H1 (cell line): ENCODE results near the gene BCAS1. TPM values are rescaled to one million over a fixed set of nuclear protein-coding genes. Genes with fewer than 3 reads are reported as not detected.

Experiments
- CTCF ChIA-PET: fragments of 300-600 bp; sonication (Branson Sonifier 250); formaldehyde crosslinking; loops from one replicate; lab custom pipeline; 2021; ENCODE audit not compliant: partially characterized antibody; lab: Charles Lee
- POLR2A ChIA-PET: fragments of 300-600 bp; sonication (Branson Sonifier 250); formaldehyde crosslinking; loops from one replicate; lab custom pipeline; 2021; ENCODE audit warnings: inconsistent platforms; ENCODE audit not compliant: partially characterized antibody; lab: Charles Lee
- DNase-seq, 2 experiments: peaks; one replicate each; pipeline versions ENCODE4 v3.0.0 to v3.0.0-alpha.2; 2010 to 2022; ENCODE audit warnings: low spot score in 2 of 2, low read depth in 1 of 2, mixed read lengths in 1 of 2
- FAIRE-seq: peaks from 2 replicates; lab custom pipeline; 2011; peaks lifted over from hg19 to GRCh38; lab: Jason Lieb, UNC
- H2AFZ ChIP-seq: 2 replicates; pipeline ENCODE4 v1.8.1; 2012; ENCODE audit warnings: low read length, inconsistent platforms
- H2AK5ac ChIP-seq: 2 replicates; pipeline ENCODE4 v1.6.1; 2013; ENCODE audit warnings: low read depth, low read length
- H2BK120ac ChIP-seq: replicated peaks from 2 replicates; pipeline ENCODE3; 2013; ENCODE audit warnings: low read depth, low read length, inconsistent platforms
- H2BK12ac ChIP-seq: 2 replicates; pipeline ENCODE4 v1.6.1; 2013; ENCODE audit warnings: low read depth, low read length
- H2BK15ac ChIP-seq: 2 replicates; pipeline ENCODE4 v1.6.1; 2013; ENCODE audit warnings: low read length
- H2BK20ac ChIP-seq: 2 replicates; pipeline ENCODE4 v1.6.1; 2013; ENCODE audit warnings: low read length
- H2BK5ac ChIP-seq: 2 replicates; pipeline ENCODE4 v1.6.1; 2013; ENCODE audit warnings: low read depth, low read length
- H3K14ac ChIP-seq: 2 replicates; pipeline ENCODE4 v1.6.1; 2013; ENCODE audit warnings: inconsistent platforms; ENCODE audit not compliant: insufficient read length
- H3K18ac ChIP-seq: 2 replicates; pipeline ENCODE4 v1.6.1; 2013; ENCODE audit warnings: low read length; ENCODE audit errors: extremely low read depth
- H3K23ac ChIP-seq: 2 replicates; pipeline ENCODE4 v1.6.1; 2013; ENCODE audit warnings: inconsistent platforms; ENCODE audit not compliant: insufficient read length
- H3K23me2 ChIP-seq: 2 replicates; pipeline ENCODE4 v1.6.1; 2013; ENCODE audit warnings: low read depth, low read length
- H3K27ac ChIP-seq: 2 replicates; pipeline ENCODE4 v1.6.1; 2011; ENCODE audit warnings: low read depth, low read length, inconsistent platforms
- H3K27me3 ChIP-seq, 4 experiments: replicated peaks in 1 of 4; 1 replicate in 1 of 4; 2 replicates in 3 of 4; pipeline versions ENCODE4 v1.6.1 to v1.8.1; 2011 to 2013; ENCODE audit warnings: low read length in 3 of 4, mild to moderate bottlenecking in 3 of 4, inconsistent platforms in 2 of 4, mixed read lengths in 2 of 4, moderate library complexity in 1 of 4; ENCODE audit not compliant: control insufficient read depth in 3 of 4, insufficient read depth in 3 of 4; ENCODE audit errors: extremely low read depth in 1 of 4
- H3K36me3 ChIP-seq, 4 experiments: 2 replicates each; pipeline versions ENCODE4 v1.6.1 to v1.8.1; 2011 to 2013; ENCODE audit warnings: mild to moderate bottlenecking in 4 of 4, low read length in 3 of 4, moderate library complexity in 2 of 4, control low read depth in 1 of 4, inconsistent platforms in 1 of 4; ENCODE audit not compliant: insufficient read depth in 4 of 4, control insufficient read depth in 2 of 4
- H3K4ac ChIP-seq: replicated peaks from 2 replicates; pipeline ENCODE3; 2013; ENCODE audit warnings: low read length, low read depth, mixed read lengths, inconsistent platforms; ENCODE audit not compliant: insufficient read length
- H3K4me1 ChIP-seq, 4 experiments: replicated peaks in 1 of 4; 1 replicate in 1 of 4; 2 replicates in 3 of 4; pipeline versions ENCODE4 v1.6.1 to v1.8.1; 2011 to 2013; ENCODE audit warnings: low read length in 3 of 4, inconsistent platforms in 2 of 4, mixed read lengths in 1 of 4; ENCODE audit not compliant: insufficient read depth in 4 of 4, control insufficient read depth in 3 of 4
- H3K4me2 ChIP-seq, 2 experiments: 2 replicates each; pipeline versions ENCODE4 v1.6.1 to v1.8.1; 2011 to 2013; ENCODE audit warnings: low read depth in 2 of 2, low read length in 2 of 2, control low read depth in 1 of 2, inconsistent platforms in 1 of 2, mild to moderate bottlenecking in 1 of 2; ENCODE audit not compliant: insufficient read depth in 1 of 2
- H3K4me3 ChIP-seq, 4 experiments: fragments of 200-600, 300-600 bp in 1 of 4; sonication (generic), shearing (Covaris generic), sonication (Bioruptor Twin) in 1 of 4; 2 replicates each; pipeline versions ENCODE4 v1.5.1 to v1.8.1; 2011 to 2016; ENCODE audit warnings: low read length in 4 of 4, low read depth in 3 of 4, control low read depth in 2 of 4, inconsistent platforms in 2 of 4, mild to moderate bottlenecking in 2 of 4, mixed read lengths in 1 of 4, moderate library complexity in 1 of 4; ENCODE audit not compliant: insufficient read depth in 2 of 4; ENCODE audit errors: extremely low read depth in 1 of 4
- H3K56ac ChIP-seq: replicated peaks from 2 replicates; pipeline ENCODE3; 2013; ENCODE audit warnings: low read depth, mild to moderate bottlenecking, mixed read lengths, low read length, inconsistent platforms; ENCODE audit not compliant: insufficient read length
- H3K79me1 ChIP-seq: 2 replicates; pipeline ENCODE4 v1.6.1; 2013; ENCODE audit warnings: low read depth, low read length, control low read depth
- H3K79me2 ChIP-seq, 2 experiments: 2 replicates each; pipeline versions ENCODE4 v1.6.1 to v1.8.1; 2012 to 2013; ENCODE audit warnings: low read length in 2 of 2, mild to moderate bottlenecking in 2 of 2, inconsistent platforms in 1 of 2; ENCODE audit not compliant: insufficient read depth in 2 of 2, control insufficient read depth in 1 of 2
- H3K9ac ChIP-seq, 4 experiments: replicated peaks in 1 of 4; 1 replicate in 1 of 4; 2 replicates in 3 of 4; pipeline versions ENCODE4 v1.6.1 to v1.8.1; 2011 to 2013; ENCODE audit warnings: low read depth in 3 of 4, low read length in 3 of 4, control low read depth in 2 of 4, mild to moderate bottlenecking in 2 of 4, moderate library complexity in 2 of 4, inconsistent platforms in 1 of 4; ENCODE audit errors: extremely low read depth in 1 of 4
- H3K9me3 ChIP-seq, 2 experiments: 2 replicates each; pipeline versions ENCODE4 v1.6.1 to v1.8.1; 2012 to 2013; ENCODE audit warnings: mild to moderate bottlenecking in 2 of 2, moderate library complexity in 2 of 2, control low read depth in 1 of 2, inconsistent platforms in 1 of 2, low read depth in 1 of 2, low read length in 1 of 2, mixed read lengths in 1 of 2; ENCODE audit not compliant: insufficient read depth in 2 of 2
- H4K20me1 ChIP-seq, 2 experiments: replicated peaks in 1 of 2; 2 replicates each; pipeline versions ENCODE3 to v1.8.1; 2011 to 2013; ENCODE audit warnings: inconsistent platforms in 2 of 2, low read length in 2 of 2, mild to moderate bottlenecking in 1 of 2; ENCODE audit not compliant: insufficient read depth in 2 of 2, control insufficient read depth in 1 of 2
- H4K5ac ChIP-seq: 2 replicates; pipeline ENCODE4 v1.6.1; 2013; ENCODE audit warnings: low read length, low read depth, mixed read lengths, inconsistent platforms; ENCODE audit not compliant: insufficient read length
- H4K8ac ChIP-seq: 2 replicates; pipeline ENCODE4 v1.8.0; 2013; ENCODE audit warnings: mild to moderate bottlenecking, moderate library complexity, low read length, inconsistent platforms; ENCODE audit not compliant: insufficient read depth; ENCODE audit errors: extremely low read depth
- H4K91ac ChIP-seq: replicated peaks from 2 replicates; pipeline ENCODE3; 2013; ENCODE audit warnings: low read length, mixed read lengths, inconsistent platforms; ENCODE audit not compliant: insufficient read length
- ATF3 ChIP-seq: IDR thresholded peaks from 2 replicates; pipeline ENCODE4 v1.6.1; 2011; ENCODE audit warnings: low read depth, mild to moderate bottlenecking, low read length; ENCODE audit not compliant: insufficient read depth
- BCL11A ChIP-seq, 2 experiments: IDR thresholded peaks; one replicate each; pipeline ENCODE4 v1.6.1; 2011; ENCODE audit warnings: low read depth in 2 of 2, low read length in 2 of 2, mild to moderate bottlenecking in 2 of 2
- WGBS, 2 experiments: shearing (Covaris generic) in 1 of 2; methylation state at CpG; one replicate each; pipeline versions ENCODE4 v1.1.6 to v1.1.7; 2013 to 2015; ENCODE audit warnings: low lambda C conversion rate in 2 of 2, mixed read lengths in 2 of 2, inconsistent platforms in 1 of 2, low coverage in 1 of 2, missing lambda C conversion rate in 1 of 2; ENCODE audit not compliant: insufficient replicate concordance in 2 of 2, insufficient coverage in 1 of 2, insufficient read length in 1 of 2; ENCODE audit errors: extremely low coverage in 1 of 2, missing lambda C conversion rate in 1 of 2; 5-methylcytosine and 5-hydroxymethylcytosine counted together
- polyA plus RNA-seq, 7 experiments: library from polyadenylated mRNA; depleted of rRNA in 3 of 7; stranded (reverse) in 5 of 7; unstranded in 2 of 7; fragments of >200 nt in 5 of 7; fragments of 200-250 nt in 2 of 7; gene quantifications; 1 replicate in 5 of 7; 2 replicates in 1 of 7; 4 replicates in 1 of 7; pipeline versions ENCODE4 v1.2.1 to v1.2.3, GENCODE V29; 2011 to 2013; ENCODE audit warnings: missing spikeins in 2 of 7, mixed read lengths in 2 of 7
- total RNA-seq: library from RNA; stranded (reverse); fragmentation: NEBNext Ultra II Directional; extraction: Animal tissue kit (Norgen Biotek cat#: 25700); gene quantifications from 2 replicates; pipeline ENCODE4 v1.2.1, GENCODE V29; 2021

Gene BCAS1
- total and polyA plus RNA-seq, 2 of the 8 experiments (the other 6 are each of a cell fraction or from before 2014, with no cell fraction given): 0.06 to 0.19 TPM

- POLR2A ChIA-PET: no interaction called here
- no peak overlapping the region for H3K18ac ChIP-seq
- H3K14ac ChIP-seq: no peak overlapping the region
- 62% methylated on average over 3 of the region's 3 CpGs; no CpG with 5 or more reads in 1 of the 2 experiments for WGBS, 2 experiments
- H3K27me3 ChIP-seq: no peaks in the 10 kb centered on the region
- H4K20me1 ChIP-seq: no peaks in the 10 kb centered on the region
- no peaks in the 10 kb centered on the region for H3K79me1 ChIP-seq
- H2BK20ac ChIP-seq: no peak overlapping the region
- H3K9ac ChIP-seq: no peak overlapping the region
- H4K91ac ChIP-seq: no peak overlapping the region
- no peak overlapping the region for H3K56ac ChIP-seq
- no peak overlapping the region for H4K8ac ChIP-seq
- no peaks in the 10 kb centered on the region for H3K23me2 ChIP-seq
- DNase-seq (no peak), FAIRE-seq (no peak)
- CTCF ChIA-PET: interaction anchor here (1.0 to 7.6 kb wide), 8 partner anchors 8 to 517 kb away, joined by 3 to 38 read pairs (median 11); no protein-coding TSS in a partner anchor
- no peak overlapping the region for H2AFZ ChIP-seq
- H3K4me2 ChIP-seq: no peak overlapping the region
- H3K4ac ChIP-seq: no peak overlapping the region
- no peaks in the 10 kb centered on the region for H3K36me3 ChIP-seq
- H3K4me1 ChIP-seq: peaks cover 0 to 14% (median 9%) of the 10 kb centered on the region in 4 experiments; a peak in 6 of 7 replicates
- no peak overlapping the region for H3K4me3 ChIP-seq
- no peak overlapping the region for H2BK5ac ChIP-seq
- no peaks in the 10 kb centered on the region for H3K79me2 ChIP-seq
- no peaks in the 10 kb centered on the region for H3K9me3 ChIP-seq
- no peak overlapping the region for H2BK120ac ChIP-seq
- no peak overlapping the region for H2BK12ac ChIP-seq
- no peak overlapping the region for H3K23ac ChIP-seq
- no peak overlapping the region for H2AK5ac ChIP-seq
- no peak overlapping the region for H3K27ac ChIP-seq
- no peak overlapping the region for H4K5ac ChIP-seq
- no peak overlapping the region for H2BK15ac ChIP-seq
- TF ChIP-seq ATF3 (no peak), BCL11A (IDR thresholded peaks at IDR 0.05; ENCODE audit: low read depth in 2 of 2, low read length in 2 of 2) (no peak)
These were observed 6.8 kb downstream of the BCAS1 start for GRCh38 chr20:54063580-54063979.
